GM23338 (cell line): ENCODE results near the gene RFX2. TPM values are rescaled to one million over a fixed set of nuclear protein-coding genes. Genes with fewer than 3 reads are reported as not detected.

Experiments
- EZH2phosphoT487 ChIP-seq: fragments of 200-600 bp; sonication (generic); IDR thresholded peaks from one replicate; pipeline ENCODE4 v1.8.1; 2018; ENCODE audit warnings: antibody characterized with exemption; ENCODE audit not compliant: unreplicated experiment
- JUNB ChIP-seq: IDR thresholded peaks from one replicate; pipeline ENCODE4 v1.6.1; 2016; ENCODE audit warnings: antibody characterized with exemption; ENCODE audit not compliant: unreplicated experiment
- POLR2AphosphoS5 ChIP-seq: IDR thresholded peaks from 2 replicates; pipeline ENCODE4 v1.6.1; 2016; ENCODE audit warnings: antibody characterized with exemption, low read depth
- STAT1 ChIP-seq: IDR thresholded peaks from one replicate; pipeline ENCODE4 v1.6.1; 2016; ENCODE audit warnings: antibody characterized with exemption; ENCODE audit not compliant: unreplicated experiment
- polyA plus RNA-seq: library from polyadenylated mRNA; unstranded; fragments of >200 nt; fragmentation: Nextera tagmentation; extraction: Ambion mirVana; gene quantifications from 2 replicates; pipeline ENCODE4 v1.2.1, GENCODE V29; 2016
- total RNA-seq: library from RNA; depleted of rRNA; stranded (reverse); fragments of >200 nt; shearing (Covaris generic); gene quantifications from 2 replicates; pipeline ENCODE4 v1.2.3, GENCODE V29; 2014
- TF ChIP-seq, protein P1 (sequence below): fragments of 250-450 bp; sonication (Bioruptor Pico); IDR thresholded peaks from 2 replicates; pipeline ENCODE4 v1.5.0; 2020; ENCODE audit warnings: mild to moderate bottlenecking, moderate library complexity
- TF ChIP-seq, protein P2 (sequence below): IDR thresholded peaks from one replicate; pipeline ENCODE4 v1.6.1; 2018; ENCODE audit warnings: antibody characterized with exemption; ENCODE audit not compliant: unreplicated experiment
- TF ChIP-seq, protein P3 (sequence below): IDR thresholded peaks from 2 replicates; pipeline ENCODE4 v1.6.1; 2016; ENCODE audit warnings: antibody characterized with exemption

RFX2 gene
- total and polyA plus RNA-seq, 2 experiments from 2014 or later, result 4.6 to 13.0 TPM

DNA sequence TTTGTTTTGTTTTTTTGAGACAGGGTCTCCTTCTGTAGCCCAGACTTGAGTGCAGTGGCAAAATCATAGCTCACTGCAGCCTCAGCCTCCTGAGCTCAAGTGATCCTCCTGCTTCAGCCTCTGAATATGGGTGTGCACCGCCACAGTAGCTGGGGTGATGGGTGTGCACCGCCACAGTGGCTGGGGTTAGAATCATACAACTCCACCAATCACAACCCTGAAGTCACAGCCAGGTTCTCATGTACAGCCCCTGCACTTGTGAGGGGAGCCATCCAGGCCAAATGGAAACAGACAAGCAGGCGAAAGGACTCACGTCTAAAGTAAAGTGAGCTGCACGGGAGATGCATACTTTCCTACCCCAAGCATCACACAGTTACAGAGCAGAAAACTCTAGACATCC is 69.2 kb downstream of the RFX2 start (continued):
- TF ChIP-seq, protein P1, sequence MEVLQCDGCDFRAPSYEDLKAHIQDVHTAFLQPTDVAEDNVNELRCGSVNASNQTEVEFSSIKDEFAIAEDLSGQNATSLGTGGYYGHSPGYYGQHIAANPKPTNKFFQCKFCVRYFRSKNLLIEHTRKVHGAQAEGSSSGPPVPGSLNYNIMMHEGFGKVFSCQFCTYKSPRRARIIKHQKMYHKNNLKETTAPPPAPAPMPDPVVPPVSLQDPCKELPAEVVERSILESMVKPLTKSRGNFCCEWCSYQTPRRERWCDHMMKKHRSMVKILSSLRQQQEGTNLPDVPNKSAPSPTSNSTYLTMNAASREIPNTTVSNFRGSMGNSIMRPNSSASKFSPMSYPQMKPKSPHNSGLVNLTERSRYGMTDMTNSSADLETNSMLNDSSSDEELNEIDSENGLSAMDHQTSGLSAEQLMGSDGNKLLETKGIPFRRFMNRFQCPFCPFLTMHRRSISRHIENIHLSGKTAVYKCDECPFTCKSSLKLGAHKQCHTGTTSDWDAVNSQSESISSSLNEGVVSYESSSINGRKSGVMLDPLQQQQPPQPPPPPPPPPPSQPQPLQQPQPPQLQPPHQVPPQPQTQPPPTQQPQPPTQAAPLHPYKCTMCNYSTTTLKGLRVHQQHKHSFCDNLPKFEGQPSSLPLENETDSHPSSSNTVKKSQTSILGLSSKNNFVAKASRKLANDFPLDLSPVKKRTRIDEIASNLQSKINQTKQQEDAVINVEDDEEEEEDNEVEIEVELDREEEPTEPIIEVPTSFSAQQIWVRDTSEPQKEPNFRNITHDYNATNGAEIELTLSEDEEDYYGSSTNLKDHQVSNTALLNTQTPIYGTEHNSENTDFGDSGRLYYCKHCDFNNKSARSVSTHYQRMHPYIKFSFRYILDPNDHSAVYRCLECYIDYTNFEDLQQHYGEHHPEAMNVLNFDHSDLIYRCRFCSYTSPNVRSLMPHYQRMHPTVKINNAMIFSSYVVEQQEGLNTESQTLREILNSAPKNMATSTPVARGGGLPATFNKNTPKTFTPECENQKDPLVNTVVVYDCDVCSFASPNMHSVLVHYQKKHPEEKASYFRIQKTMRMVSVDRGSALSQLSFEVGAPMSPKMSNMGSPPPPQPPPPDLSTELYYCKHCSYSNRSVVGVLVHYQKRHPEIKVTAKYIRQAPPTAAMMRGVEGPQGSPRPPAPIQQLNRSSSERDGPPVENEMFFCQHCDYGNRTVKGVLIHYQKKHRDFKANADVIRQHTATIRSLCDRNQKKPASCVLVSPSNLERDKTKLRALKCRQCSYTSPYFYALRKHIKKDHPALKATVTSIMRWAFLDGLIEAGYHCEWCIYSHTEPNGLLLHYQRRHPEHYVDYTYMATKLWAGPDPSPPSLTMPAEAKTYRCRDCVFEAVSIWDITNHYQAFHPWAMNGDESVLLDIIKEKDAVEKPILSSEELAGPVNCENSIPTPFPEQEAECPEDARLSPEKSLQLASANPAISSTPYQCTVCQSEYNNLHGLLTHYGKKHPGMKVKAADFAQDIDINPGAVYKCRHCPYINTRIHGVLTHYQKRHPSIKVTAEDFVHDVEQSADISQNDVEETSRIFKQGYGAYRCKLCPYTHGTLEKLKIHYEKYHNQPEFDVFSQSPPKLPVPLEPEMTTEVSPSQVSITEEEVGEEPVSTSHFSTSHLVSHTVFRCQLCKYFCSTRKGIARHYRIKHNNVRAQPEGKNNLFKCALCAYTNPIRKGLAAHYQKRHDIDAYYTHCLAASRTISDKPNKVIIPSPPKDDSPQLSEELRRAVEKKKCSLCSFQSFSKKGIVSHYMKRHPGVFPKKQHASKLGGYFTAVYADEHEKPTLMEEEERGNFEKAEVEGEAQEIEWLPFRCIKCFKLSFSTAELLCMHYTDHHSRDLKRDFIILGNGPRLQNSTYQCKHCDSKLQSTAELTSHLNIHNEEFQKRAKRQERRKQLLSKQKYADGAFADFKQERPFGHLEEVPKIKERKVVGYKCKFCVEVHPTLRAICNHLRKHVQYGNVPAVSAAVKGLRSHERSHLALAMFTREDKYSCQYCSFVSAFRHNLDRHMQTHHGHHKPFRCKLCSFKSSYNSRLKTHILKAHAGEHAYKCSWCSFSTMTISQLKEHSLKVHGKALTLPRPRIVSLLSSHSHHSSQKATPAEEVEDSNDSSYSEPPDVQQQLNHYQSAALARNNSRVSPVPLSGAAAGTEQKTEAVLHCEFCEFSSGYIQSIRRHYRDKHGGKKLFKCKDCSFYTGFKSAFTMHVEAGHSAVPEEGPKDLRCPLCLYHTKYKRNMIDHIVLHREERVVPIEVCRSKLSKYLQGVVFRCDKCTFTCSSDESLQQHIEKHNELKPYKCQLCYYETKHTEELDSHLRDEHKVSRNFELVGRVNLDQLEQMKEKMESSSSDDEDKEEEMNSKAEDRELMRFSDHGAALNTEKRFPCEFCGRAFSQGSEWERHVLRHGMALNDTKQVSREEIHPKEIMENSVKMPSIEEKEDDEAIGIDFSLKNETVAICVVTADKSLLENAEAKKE, result no peak
- TF ChIP-seq, protein P2, sequence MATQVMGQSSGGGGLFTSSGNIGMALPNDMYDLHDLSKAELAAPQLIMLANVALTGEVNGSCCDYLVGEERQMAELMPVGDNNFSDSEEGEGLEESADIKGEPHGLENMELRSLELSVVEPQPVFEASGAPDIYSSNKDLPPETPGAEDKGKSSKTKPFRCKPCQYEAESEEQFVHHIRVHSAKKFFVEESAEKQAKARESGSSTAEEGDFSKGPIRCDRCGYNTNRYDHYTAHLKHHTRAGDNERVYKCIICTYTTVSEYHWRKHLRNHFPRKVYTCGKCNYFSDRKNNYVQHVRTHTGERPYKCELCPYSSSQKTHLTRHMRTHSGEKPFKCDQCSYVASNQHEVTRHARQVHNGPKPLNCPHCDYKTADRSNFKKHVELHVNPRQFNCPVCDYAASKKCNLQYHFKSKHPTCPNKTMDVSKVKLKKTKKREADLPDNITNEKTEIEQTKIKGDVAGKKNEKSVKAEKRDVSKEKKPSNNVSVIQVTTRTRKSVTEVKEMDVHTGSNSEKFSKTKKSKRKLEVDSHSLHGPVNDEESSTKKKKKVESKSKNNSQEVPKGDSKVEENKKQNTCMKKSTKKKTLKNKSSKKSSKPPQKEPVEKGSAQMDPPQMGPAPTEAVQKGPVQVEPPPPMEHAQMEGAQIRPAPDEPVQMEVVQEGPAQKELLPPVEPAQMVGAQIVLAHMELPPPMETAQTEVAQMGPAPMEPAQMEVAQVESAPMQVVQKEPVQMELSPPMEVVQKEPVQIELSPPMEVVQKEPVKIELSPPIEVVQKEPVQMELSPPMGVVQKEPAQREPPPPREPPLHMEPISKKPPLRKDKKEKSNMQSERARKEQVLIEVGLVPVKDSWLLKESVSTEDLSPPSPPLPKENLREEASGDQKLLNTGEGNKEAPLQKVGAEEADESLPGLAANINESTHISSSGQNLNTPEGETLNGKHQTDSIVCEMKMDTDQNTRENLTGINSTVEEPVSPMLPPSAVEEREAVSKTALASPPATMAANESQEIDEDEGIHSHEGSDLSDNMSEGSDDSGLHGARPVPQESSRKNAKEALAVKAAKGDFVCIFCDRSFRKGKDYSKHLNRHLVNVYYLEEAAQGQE, result no peak
- TF ChIP-seq, protein P3, sequence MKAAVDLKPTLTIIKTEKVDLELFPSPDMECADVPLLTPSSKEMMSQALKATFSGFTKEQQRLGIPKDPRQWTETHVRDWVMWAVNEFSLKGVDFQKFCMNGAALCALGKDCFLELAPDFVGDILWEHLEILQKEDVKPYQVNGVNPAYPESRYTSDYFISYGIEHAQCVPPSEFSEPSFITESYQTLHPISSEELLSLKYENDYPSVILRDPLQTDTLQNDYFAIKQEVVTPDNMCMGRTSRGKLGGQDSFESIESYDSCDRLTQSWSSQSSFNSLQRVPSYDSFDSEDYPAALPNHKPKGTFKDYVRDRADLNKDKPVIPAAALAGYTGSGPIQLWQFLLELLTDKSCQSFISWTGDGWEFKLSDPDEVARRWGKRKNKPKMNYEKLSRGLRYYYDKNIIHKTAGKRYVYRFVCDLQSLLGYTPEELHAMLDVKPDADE, result no peak
- TF ChIP-seq STAT1 (no peak), EZH2phosphoT487 (no peak), POLR2AphosphoS5 (no peak), JUNB (no peak)
